ENCODE results near the gene FAM120A. TPM values are rescaled to one million over a fixed set of nuclear protein-coding genes. Genes with fewer than 3 reads are reported as not detected.

FAM120A gene
- total and polyA plus RNA-seq, 9 of the 15 experiments (the other 6 are each of a cell fraction or from before 2014, with no cell fraction given) = 8.7 to 71.0 (median 42.2) TPM

DNA sequence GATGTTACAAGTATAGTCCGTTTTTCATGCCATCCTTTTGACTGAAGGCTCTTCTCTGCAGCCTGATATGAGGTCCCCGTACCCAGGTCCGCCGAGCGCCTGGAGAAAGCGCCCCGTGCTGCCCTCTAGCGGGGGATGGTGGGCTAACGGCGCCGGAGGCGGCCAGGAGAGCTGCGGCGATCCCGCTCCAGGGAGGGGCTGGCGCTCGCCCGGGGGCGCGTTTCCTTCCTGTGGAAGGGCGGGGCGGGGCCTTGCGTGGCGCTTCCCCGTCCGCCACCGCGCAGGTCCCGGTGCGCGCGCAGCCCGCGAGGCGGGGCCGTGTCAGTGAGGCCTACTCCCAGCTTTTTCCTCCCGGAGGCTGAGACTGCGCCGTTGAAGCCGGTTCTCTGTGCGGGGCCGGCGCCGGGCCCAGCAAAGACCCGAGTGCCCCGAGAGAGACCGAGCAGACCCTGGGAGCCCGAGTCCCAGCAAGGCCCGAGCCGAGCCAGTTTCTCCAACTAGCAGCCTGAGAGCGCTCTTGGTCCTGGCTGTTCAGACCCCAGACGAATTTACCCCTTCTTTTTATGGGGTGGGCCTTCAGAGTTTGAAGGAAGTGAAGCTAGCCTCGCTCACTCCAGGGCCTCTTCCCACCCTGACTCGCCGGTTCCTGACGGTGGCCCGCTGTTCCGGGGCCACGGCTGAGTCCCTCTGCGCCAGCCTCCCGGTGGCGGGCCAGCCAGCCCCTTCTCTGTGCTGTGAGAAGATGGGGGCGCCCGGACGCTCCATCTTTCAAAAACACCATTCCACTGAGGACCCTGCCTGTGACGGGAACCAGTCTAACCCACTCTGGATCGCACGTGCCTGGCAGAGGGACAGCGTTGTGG lies 115.2 kb downstream of the FAM120A start (continued):
- TF ChIP-seq ZNF318 (IDR thresholded peaks at IDR 0.05; ENCODE audit: borderline replicate concordance in 1 of 2, low read depth in 1 of 2) = no peak
- no peak for TF ChIP-seq CEBPZ (IDR thresholded peaks at IDR 0.05; ENCODE audit: borderline replicate concordance, low read depth, low read length)
- no peak for TF ChIP-seq ETS2 (tag; IDR thresholded peaks at IDR 0.05; ENCODE audit: borderline replicate concordance, poor library complexity, severe bottlenecking)
- no peak for TF ChIP-seq HNRNPUL1 (IDR thresholded peaks at IDR 0.05; ENCODE audit: low read length)
- TF ChIP-seq, protein P1, sequence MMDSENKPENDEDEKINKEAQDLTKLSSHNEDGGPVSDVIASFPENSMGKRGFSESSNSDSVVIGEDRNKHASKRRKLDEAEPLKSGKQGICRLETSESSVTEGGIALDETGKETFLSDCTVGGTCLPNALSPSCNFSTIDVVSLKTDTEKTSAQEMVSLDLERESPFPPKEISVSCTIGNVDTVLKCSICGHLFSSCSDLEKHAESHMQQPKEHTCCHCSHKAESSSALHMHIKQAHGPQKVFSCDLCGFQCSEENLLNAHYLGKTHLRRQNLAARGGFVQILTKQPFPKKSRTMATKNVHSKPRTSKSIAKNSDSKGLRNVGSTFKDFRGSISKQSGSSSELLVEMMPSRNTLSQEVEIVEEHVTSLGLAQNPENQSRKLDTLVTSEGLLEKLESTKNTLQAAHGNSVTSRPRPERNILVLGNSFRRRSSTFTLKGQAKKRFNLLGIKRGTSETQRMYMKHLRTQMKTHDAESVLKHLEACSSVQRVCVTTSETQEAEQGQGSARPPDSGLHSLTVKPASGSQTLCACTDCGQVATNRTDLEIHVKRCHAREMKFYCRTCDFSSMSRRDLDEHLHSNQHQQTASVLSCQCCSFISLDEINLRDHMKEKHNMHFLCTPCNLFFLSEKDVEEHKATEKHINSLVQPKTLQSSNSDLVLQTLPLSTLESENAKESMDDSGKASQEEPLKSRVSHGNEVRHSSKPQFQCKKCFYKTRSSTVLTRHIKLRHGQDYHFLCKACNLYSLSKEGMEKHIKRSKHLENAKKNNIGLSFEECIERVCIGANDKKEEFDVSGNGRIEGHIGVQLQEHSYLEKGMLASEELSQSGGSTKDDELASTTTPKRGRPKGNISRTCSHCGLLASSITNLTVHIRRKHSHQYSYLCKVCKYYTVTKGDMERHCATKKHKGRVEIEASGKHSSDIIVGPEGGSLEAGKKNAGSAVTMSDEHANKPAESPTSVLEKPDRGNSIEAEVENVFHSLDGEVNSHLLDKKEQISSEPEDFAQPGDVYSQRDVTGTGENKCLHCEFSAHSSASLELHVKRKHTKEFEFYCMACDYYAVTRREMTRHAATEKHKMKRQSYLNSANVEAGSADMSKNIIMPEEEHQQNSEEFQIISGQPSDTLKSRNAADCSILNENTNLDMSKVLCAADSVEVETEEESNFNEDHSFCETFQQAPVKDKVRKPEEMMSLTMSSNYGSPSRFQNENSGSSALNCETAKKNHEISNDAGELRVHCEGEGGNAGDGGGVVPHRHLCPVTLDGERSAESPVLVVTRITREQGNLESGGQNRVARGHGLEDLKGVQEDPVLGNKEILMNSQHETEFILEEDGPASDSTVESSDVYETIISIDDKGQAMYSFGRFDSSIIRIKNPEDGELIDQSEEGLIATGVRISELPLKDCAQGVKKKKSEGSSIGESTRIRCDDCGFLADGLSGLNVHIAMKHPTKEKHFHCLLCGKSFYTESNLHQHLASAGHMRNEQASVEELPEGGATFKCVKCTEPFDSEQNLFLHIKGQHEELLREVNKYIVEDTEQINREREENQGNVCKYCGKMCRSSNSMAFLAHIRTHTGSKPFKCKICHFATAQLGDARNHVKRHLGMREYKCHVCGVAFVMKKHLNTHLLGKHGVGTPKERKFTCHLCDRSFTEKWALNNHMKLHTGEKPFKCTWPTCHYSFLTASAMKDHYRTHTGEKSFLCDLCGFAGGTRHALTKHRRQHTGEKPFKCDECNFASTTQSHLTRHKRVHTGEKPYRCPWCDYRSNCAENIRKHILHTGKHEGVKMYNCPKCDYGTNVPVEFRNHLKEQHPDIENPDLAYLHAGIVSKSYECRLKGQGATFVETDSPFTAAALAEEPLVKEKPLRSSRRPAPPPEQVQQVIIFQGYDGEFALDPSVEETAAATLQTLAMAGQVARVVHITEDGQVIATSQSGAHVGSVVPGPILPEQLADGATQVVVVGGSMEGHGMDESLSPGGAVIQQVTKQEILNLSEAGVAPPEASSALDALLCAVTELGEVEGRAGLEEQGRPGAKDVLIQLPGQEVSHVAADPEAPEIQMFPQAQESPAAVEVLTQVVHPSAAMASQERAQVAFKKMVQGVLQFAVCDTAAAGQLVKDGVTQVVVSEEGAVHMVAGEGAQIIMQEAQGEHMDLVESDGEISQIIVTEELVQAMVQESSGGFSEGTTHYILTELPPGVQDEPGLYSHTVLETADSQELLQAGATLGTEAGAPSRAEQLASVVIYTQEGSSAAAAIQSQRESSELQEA (IDR thresholded peaks at IDR 0.05; ENCODE audit: low read depth) = no peak
